Activated CD4-positive, alpha-beta T cell treated with anti-CD3 and anti-CD28 coated beads for 36 hours (primary cell): ENCODE results near the gene APOBEC3C. TPM values are rescaled to one million over a fixed set of nuclear protein-coding genes. Genes with fewer than 3 reads are reported as not detected.

Experiments
- ATAC-seq: fragments of 200-7000 bp; cut with Tn5 transposase; one replicate; pipeline ENCODE4 v1.10.0; 2021; ENCODE audit warnings: mild to moderate bottlenecking, moderate library complexity
- CTCF ChIA-PET: fragments of 350-600 bp; sonication (Branson Sonifier 250); formaldehyde crosslinking; loops from one replicate; lab custom pipeline; 2021; ENCODE audit warnings: antibody characterized with exemption; lab: Charles Lee
- POLR2A ChIA-PET: fragments of 350-600 bp; sonication (Branson Sonifier 250); formaldehyde crosslinking; loops from one replicate; lab custom pipeline; 2021; ENCODE audit warnings: antibody characterized with exemption, inconsistent platforms; lab: Charles Lee
- DNase-seq: peaks from one replicate; pipeline ENCODE4 v3.0.0-alpha.2; 2020
- H3K27ac Mint-ChIP-seq: one replicate; pipeline ENCODE4 v1.8.0; 2021; ENCODE audit warnings: mixed read lengths
- H3K27me3 Mint-ChIP-seq: one replicate; pipeline ENCODE4 v1.8.0; 2021; ENCODE audit warnings: mixed read lengths
- H3K36me3 Mint-ChIP-seq: one replicate; pipeline ENCODE4 v1.8.0; 2021; ENCODE audit warnings: low read depth, mixed read lengths
- H3K4me1 Mint-ChIP-seq: one replicate; pipeline ENCODE4 v1.8.0; 2021; ENCODE audit warnings: mixed read lengths
- H3K4me3 Mint-ChIP-seq: one replicate; pipeline ENCODE4 v1.8.0; 2021; ENCODE audit warnings: mild to moderate bottlenecking, moderate library complexity, mixed read lengths
- H3K9me3 Mint-ChIP-seq: one replicate; pipeline ENCODE4 v1.8.0; 2021; ENCODE audit warnings: low read depth, mixed read lengths
- intact Hi-C, 2 experiments: fragments of 100-400 bp; cut with DNase I in 1 of 2; cut with micrococcal nuclease in 1 of 2; formaldehyde crosslinking; loops; one replicate each; pipeline versions ENCODE4 v1.14.2 to v1.15.1; 2022 to 2024; cut with DNase I, micrococcal nuclease
- total RNA-seq, 2 experiments: library from RNA; stranded (reverse); gene quantifications; one replicate each; pipeline ENCODE4 v1.2.3, GENCODE V29; 2021

APOBEC3C gene
- total RNA-seq, 2 experiments from 2014 or later: 75.3 to 98.5 TPM

DNA sequence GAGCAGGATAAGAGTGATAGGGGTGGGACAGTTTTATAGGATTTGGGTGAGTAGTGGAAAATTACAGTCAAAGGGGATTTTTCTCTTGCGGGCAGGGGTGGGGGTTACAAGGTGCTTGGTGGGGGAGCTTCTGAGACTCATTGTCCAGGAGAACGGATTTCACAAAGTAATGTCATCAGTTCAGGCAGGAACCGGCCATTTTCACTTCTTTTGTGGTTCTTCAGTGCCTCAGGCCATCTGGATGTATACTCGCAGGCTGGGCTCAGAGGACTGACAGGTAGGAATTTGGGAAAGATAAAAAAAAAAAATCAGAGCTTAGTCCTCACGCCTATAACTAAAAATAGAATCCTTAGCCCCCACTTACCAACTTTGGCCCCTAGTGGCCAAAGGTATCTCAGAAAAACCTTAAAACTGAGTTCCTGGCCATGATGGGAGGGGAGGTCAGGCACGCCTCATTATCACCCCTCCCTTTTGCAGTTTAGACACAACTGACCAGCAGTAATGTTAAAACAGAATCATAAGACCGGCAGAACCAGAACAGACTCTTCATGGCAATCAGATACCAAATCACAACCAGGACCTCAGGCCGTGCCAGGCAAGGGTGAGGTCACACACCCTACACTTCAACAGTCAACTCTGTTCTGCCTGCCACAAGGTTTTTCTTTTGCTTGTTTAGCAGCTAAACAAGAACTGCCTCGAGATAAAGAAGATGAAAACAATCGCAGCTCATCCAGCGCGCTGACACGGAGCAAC lies 54.2 kb downstream of the APOBEC3C start:
- no peak overlapping the region for H3K4me3 Mint-ChIP-seq
- peaks cover 4% of the 10 kb centered on the region for H3K4me1 Mint-ChIP-seq
- DNase-seq (no peak), ATAC-seq (no peak)
- H3K36me3 Mint-ChIP-seq: no peaks in the 10 kb centered on the region
- H3K9me3 Mint-ChIP-seq: no peaks in the 10 kb centered on the region
- peak overlapping the region; percentile 4 for H3K27ac Mint-ChIP-seq
- intact Hi-C loops: no loop called here
- ChIA-PET POLR2A (no interaction called here), CTCF (interaction anchor here (0.7 kb wide), 1 partner anchor 60 kb away, joined by 3 read pairs; no protein-coding TSS in a partner anchor)
- H3K27me3 Mint-ChIP-seq: no peaks in the 10 kb centered on the region

Other genes with a start within 250 kb of the APOBEC3C start
- gene DNAL4, start 220.1 kb upstream of the APOBEC3C start, total RNA-seq: 1 to 10 TPM; 7.4 to 8.0 TPM
- gene NPTXR, start 170.2 kb upstream of the APOBEC3C start, total RNA-seq: 1 to 10 TPM; 1.3 to 1.4 TPM
- 100 to 1,000 TPM in 1 of 2 experiments, 10 to 100 TPM in 1; 96.1 to 112 TPM for gene CBX6, start 142.0 kb upstream of the APOBEC3C start, total RNA-seq
- not detected for gene APOBEC3A, start 56.6 kb upstream of the APOBEC3C start, total RNA-seq
- gene APOBEC3B, start 31.9 kb upstream of the APOBEC3C start, total RNA-seq: 1 to 10 TPM; 8.0 to 8.5 TPM
- gene APOBEC3D, start 6.9 kb downstream of the APOBEC3C start, total RNA-seq: 10 to 100 TPM; 27.0 to 28.2 TPM
- 10 to 100 TPM; 19.0 to 24.5 TPM for gene APOBEC3F, start 26.6 kb downstream of the APOBEC3C start, total RNA-seq
- 10 to 100 TPM; 45.9 to 47.4 TPM for gene APOBEC3G, start 63.0 kb downstream of the APOBEC3C start, total RNA-seq
- gene APOBEC3H, start 83.0 kb downstream of the APOBEC3C start, total RNA-seq: 1 to 10 TPM; 5.2 to 7.3 TPM
- gene CBX7, start 138.4 kb downstream of the APOBEC3C start, total RNA-seq: 10 to 100 TPM; 19.9 to 20.3 TPM
- gene PDGFB, start 230.7 kb downstream of the APOBEC3C start, total RNA-seq: 1 to 10 TPM; 2.5 to 3.4 TPM